GM23338 (cell line): ENCODE results near the gene PMVK. TPM values are rescaled to one million over a fixed set of nuclear protein-coding genes. Genes with fewer than 3 reads are reported as not detected.
"Not testable (repeated sequence)": the region's sequence is repeated elsewhere in the genome, so short reads cannot be mapped to it uniquely, and the experiment has no call there.

Experiments used
- ATAC-seq: fragments of 200-7000 bp; cut with Tn5 transposase; 3 replicates; pipeline ENCODE4 v1.9.1; 2020
- DNase-seq: peaks from one replicate; pipeline ENCODE4 v3.0.0-alpha.2; 2015; ENCODE audit warnings: low spot score
- H2AFZ ChIP-seq: fragments of 200-600 bp; sonication (generic); 2 replicates; pipeline ENCODE4 v1.8.0; 2016; ENCODE audit warnings: antibody characterized with exemption, mild to moderate bottlenecking, moderate library complexity
- H3F3A ChIP-seq: fragments of 200-600 bp; sonication (generic); replicated peaks from 2 replicates; pipeline ENCODE4 v1.8.0; 2017; ENCODE audit warnings: antibody characterized with exemption, mixed run types, low read depth
- H3K27ac ChIP-seq: fragments of 200-600 bp; sonication (generic); 2 replicates; pipeline ENCODE4 v1.6.1; 2016; ENCODE audit warnings: low read depth
- H3K27me3 ChIP-seq: fragments of 200-600 bp; sonication (generic); 2 replicates; pipeline ENCODE4 v1.8.0; 2016; ENCODE audit warnings: mild to moderate bottlenecking, mixed run types, moderate library complexity; ENCODE audit not compliant: insufficient read depth
- H3K36me3 ChIP-seq: fragments of 200-600 bp; sonication (generic); 2 replicates; pipeline ENCODE4 v1.8.0; 2016; ENCODE audit warnings: mild to moderate bottlenecking; ENCODE audit not compliant: insufficient read depth
- H3K4me1 ChIP-seq: fragments of 200-600 bp; sonication (generic); 2 replicates; pipeline ENCODE4 v1.8.0; 2016; ENCODE audit warnings: mild to moderate bottlenecking, moderate library complexity; ENCODE audit not compliant: insufficient read depth
- H3K4me2 ChIP-seq: fragments of 200-600 bp; sonication (generic); 2 replicates; pipeline ENCODE4 v1.7.1; 2017; ENCODE audit warnings: mixed run types
- H3K4me3 ChIP-seq: fragments of 200-600 bp; sonication (generic); 2 replicates; pipeline ENCODE4 v1.6.1; 2016; ENCODE audit warnings: mixed run types
- H3K79me2 ChIP-seq: fragments of 200-600 bp; sonication (generic); replicated peaks from 2 replicates; pipeline ENCODE4 v1.8.0; 2017; ENCODE audit warnings: mild to moderate bottlenecking; ENCODE audit not compliant: insufficient read depth
- H3K9me2 ChIP-seq: fragments of 200-600 bp; sonication (generic); 2 replicates; pipeline ENCODE4 v1.8.0; 2017; ENCODE audit not compliant: insufficient read depth
- H4K20me1 ChIP-seq: fragments of 200-600 bp; sonication (generic); replicated peaks from 2 replicates; pipeline ENCODE4 v1.8.0; 2017; ENCODE audit warnings: mild to moderate bottlenecking; ENCODE audit not compliant: insufficient read depth
- H3K27ac Mint-ChIP-seq: 2 replicates; pipeline ENCODE4 v1.8.0; 2020; ENCODE audit warnings: inconsistent platforms, mild to moderate bottlenecking, moderate library complexity, mixed read lengths
- H3K27me3 Mint-ChIP-seq: 3 replicates; pipeline ENCODE4 v1.8.0; 2022; ENCODE audit warnings: low read depth, mild to moderate bottlenecking, moderate library complexity, mixed read lengths, inconsistent platforms; ENCODE audit not compliant: insufficient read depth, poor library complexity
- H3K36me3 Mint-ChIP-seq: 3 replicates; pipeline ENCODE4 v1.8.0; 2021; ENCODE audit warnings: low read depth, mild to moderate bottlenecking, inconsistent platforms, moderate library complexity, mixed read lengths
- H3K4me1 Mint-ChIP-seq: 3 replicates; pipeline ENCODE4 v1.8.0; 2020; ENCODE audit warnings: mild to moderate bottlenecking, inconsistent platforms, mixed read lengths
- H3K4me3 Mint-ChIP-seq: 3 replicates; pipeline ENCODE4 v1.8.0; 2021; ENCODE audit warnings: moderate library complexity, mild to moderate bottlenecking, inconsistent platforms, mixed read lengths
- H3K9me3 Mint-ChIP-seq: 3 replicates; pipeline ENCODE4 v1.8.0; 2020; ENCODE audit warnings: moderate library complexity, mild to moderate bottlenecking, inconsistent platforms, mixed read lengths
- EZH2phosphoT487 ChIP-seq: fragments of 200-600 bp; sonication (generic); IDR thresholded peaks from one replicate; pipeline ENCODE4 v1.8.1; 2018; ENCODE audit warnings: antibody characterized with exemption; ENCODE audit not compliant: unreplicated experiment
- NANOG ChIP-seq: IDR thresholded peaks from 2 replicates; pipeline ENCODE4 v1.6.1; 2016; ENCODE audit warnings: antibody characterized with exemption, borderline replicate concordance
- POLR2AphosphoS5 ChIP-seq: IDR thresholded peaks from 2 replicates; pipeline ENCODE4 v1.6.1; 2016; ENCODE audit warnings: antibody characterized with exemption, low read depth
- REST ChIP-seq: IDR thresholded peaks from one replicate; pipeline ENCODE4 v1.6.1; 2018; ENCODE audit warnings: antibody characterized with exemption; ENCODE audit not compliant: unreplicated experiment
- STAT1 ChIP-seq: IDR thresholded peaks from one replicate; pipeline ENCODE4 v1.6.1; 2016; ENCODE audit warnings: antibody characterized with exemption; ENCODE audit not compliant: unreplicated experiment
- polyA plus RNA-seq: library from polyadenylated mRNA; unstranded; fragments of >200 nt; fragmentation: Nextera tagmentation; extraction: Ambion mirVana; gene quantifications from 2 replicates; pipeline ENCODE4 v1.2.1, GENCODE V29; 2016
- total RNA-seq: library from RNA; depleted of rRNA; stranded (reverse); fragments of >200 nt; shearing (Covaris generic); gene quantifications from 2 replicates; pipeline ENCODE4 v1.2.3, GENCODE V29; 2014
- TF ChIP-seq, protein P1 (sequence below), 2 experiments: fragments of 200-600 bp in 1 of 2; sonication (generic) in 1 of 2; conservative IDR thresholded peaks; 2 replicates each; pipeline versions ENCODE4 v1.5.1 to v1.6.1; 2016 to 2017; ENCODE audit warnings: antibody characterized with exemption in 2 of 2, low read depth in 2 of 2, mild to moderate bottlenecking in 2 of 2, moderate library complexity in 1 of 2

The PMVK gene
- total and polyA plus RNA-seq, 2 experiments from 2014 or later = 8.1 to 25.0 TPM

DNA sequence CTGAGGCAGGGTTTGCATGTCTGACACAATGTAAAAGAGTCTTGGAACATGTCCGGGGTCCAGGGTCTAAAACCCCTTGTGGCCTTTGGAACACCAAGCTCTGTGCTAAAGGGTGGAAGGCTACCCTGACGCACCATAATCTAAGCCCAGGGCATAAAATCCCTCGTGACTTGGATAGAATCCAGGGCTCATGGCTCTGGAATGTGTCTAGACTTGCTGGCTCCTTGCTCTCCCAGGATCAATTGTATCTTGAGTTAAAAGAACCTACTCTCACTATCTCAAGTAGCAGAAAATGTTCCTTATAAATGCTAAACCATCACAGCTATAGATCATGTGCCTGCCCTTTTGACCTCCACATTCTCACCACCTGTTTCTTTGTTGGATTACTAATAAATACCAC lies 28.4 kb downstream of the PMVK start:
- not testable (repeated sequence) for H3K79me2 ChIP-seq, H3K4me3 ChIP-seq, H3K27me3 ChIP-seq, H3K4me3 Mint-ChIP-seq, DNase-seq, H3K36me3 ChIP-seq, H3K27me3 Mint-ChIP-seq, ATAC-seq, H3K4me2 ChIP-seq, H2AFZ ChIP-seq, H3K4me1 ChIP-seq, H3K9me2 ChIP-seq, H3K27ac Mint-ChIP-seq, H3F3A ChIP-seq, H4K20me1 ChIP-seq, H3K4me1 Mint-ChIP-seq, H3K36me3 Mint-ChIP-seq, H3K27ac ChIP-seq
- H3K9me3 Mint-ChIP-seq = peaks cover 28% of the 10 kb centered on the region

DNA sequence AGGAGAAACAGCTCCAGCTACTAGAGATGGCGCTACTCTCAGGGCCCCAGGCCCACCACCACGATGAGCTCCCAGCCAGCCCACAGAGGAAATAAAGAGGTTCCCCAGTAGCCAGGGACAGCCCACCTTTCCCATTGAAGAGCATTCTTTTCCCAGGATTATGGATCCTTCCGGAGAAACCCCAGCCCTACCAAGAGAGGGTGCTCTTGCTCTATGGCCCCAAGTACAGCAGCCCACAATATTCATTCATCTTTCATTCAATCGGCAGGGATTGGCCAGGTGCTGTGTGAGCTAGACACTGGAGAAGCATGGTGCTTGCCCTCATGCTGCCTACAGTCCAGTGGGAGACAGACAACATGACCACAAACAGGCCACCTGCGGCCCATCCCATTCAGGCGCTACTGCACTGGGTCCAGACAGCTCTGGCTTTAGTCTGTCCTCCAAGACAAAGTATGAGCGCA lies 29.9 kb downstream of the PMVK start:
- H3K4me1 ChIP-seq = no peaks in the 10 kb centered on the region
- DNase-seq (peak; percentile 49), ATAC-seq (peak; percentile 66)

More for the DNA sequence above, 29.9 kb downstream of the PMVK start:
- no peak for TF ChIP-seq EZH2phosphoT487
- TF ChIP-seq, protein P1, sequence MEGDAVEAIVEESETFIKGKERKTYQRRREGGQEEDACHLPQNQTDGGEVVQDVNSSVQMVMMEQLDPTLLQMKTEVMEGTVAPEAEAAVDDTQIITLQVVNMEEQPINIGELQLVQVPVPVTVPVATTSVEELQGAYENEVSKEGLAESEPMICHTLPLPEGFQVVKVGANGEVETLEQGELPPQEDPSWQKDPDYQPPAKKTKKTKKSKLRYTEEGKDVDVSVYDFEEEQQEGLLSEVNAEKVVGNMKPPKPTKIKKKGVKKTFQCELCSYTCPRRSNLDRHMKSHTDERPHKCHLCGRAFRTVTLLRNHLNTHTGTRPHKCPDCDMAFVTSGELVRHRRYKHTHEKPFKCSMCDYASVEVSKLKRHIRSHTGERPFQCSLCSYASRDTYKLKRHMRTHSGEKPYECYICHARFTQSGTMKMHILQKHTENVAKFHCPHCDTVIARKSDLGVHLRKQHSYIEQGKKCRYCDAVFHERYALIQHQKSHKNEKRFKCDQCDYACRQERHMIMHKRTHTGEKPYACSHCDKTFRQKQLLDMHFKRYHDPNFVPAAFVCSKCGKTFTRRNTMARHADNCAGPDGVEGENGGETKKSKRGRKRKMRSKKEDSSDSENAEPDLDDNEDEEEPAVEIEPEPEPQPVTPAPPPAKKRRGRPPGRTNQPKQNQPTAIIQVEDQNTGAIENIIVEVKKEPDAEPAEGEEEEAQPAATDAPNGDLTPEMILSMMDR (conservative IDR thresholded peaks at IDR 0.05; ENCODE audit: low read depth in 2 of 2) = peak; percentile 55 to 82
- no peak for TF ChIP-seq REST
- TF ChIP-seq NANOG = no peak
- TF ChIP-seq POLR2AphosphoS5 = no peak
- no peak for TF ChIP-seq STAT1
- Histone ChIP-seq H3F3A (no peaks in the 10 kb centered on the region), H2AFZ (no peak overlapping the region), H3K4me3 (no peak overlapping the region), H4K20me1 (no peaks in the 10 kb centered on the region), H3K79me2 (no peaks in the 10 kb centered on the region), H3K36me3 (peaks cover 5% of the 10 kb centered on the region; the same call in 1 of the 2 replicates), H3K27ac (no peak overlapping the region), H3K27me3 (no peaks in the 10 kb centered on the region), H3K9me2 (peaks cover 7% of the 10 kb centered on the region; the same call in 1 of the 2 replicates), H3K4me2 (no peak overlapping the region)
- no peak overlapping the region for H3K4me3 Mint-ChIP-seq
- no peaks in the 10 kb centered on the region for H3K4me1 Mint-ChIP-seq
- peaks cover 5% of the 10 kb centered on the region for H3K27me3 Mint-ChIP-seq
- peaks cover 28% of the 10 kb centered on the region for H3K9me3 Mint-ChIP-seq
- H3K27ac Mint-ChIP-seq = no peak overlapping the region
- H3K36me3 Mint-ChIP-seq = peaks cover 8% of the 10 kb centered on the region; the same call in 2 of the 3 replicates
